Measurements from ENCODE around the gene RBM19. TPM values are rescaled to one million over a fixed set of nuclear protein-coding genes. Genes with fewer than 3 reads are reported as not detected.

Gene RBM19
- total RNA-seq, 4 donors from 2014 or later, result 19.3 to 45.5 (median 31.5) TPM

DNA sequence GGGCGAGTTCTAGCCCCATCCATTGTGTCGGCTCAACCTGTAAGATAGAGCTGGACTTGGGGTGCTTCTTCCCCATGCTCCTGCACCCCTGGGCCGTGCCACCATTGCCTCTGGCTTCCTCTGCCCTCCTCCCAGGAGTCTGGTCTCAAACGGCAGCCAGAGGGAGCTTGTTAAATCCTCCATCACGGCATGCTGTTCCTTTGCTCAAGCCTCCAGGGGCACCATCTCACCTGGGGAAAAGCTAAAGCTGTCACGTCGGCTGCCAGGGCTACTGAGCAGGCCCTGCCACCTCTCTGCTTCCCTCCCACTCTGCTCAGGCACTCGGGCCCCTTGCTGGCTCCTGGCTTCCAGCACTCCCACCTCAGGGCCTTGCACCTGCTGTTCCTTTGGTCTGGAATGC, 140.4 kb downstream of the RBM19 start:
- intact Hi-C loops (cut with DNase I; ENCODE audit: low total_unique reads), result no loop called here
- Histone ChIP-seq H3K36me3 (no peaks in the 10 kb centered on the region), H3K9me3 (no peaks in the 10 kb centered on the region), H3K27ac (no peak overlapping the region), H3K4me1 (no peaks in the 10 kb centered on the region), H3K4me3 (no peak overlapping the region), H3K27me3 (no peaks in the 10 kb centered on the region)
- DNase-seq, result no peak
- no peak for TF ChIP-seq POLR2A (IDR thresholded peaks at IDR 0.05)
- TF ChIP-seq, protein P1, sequence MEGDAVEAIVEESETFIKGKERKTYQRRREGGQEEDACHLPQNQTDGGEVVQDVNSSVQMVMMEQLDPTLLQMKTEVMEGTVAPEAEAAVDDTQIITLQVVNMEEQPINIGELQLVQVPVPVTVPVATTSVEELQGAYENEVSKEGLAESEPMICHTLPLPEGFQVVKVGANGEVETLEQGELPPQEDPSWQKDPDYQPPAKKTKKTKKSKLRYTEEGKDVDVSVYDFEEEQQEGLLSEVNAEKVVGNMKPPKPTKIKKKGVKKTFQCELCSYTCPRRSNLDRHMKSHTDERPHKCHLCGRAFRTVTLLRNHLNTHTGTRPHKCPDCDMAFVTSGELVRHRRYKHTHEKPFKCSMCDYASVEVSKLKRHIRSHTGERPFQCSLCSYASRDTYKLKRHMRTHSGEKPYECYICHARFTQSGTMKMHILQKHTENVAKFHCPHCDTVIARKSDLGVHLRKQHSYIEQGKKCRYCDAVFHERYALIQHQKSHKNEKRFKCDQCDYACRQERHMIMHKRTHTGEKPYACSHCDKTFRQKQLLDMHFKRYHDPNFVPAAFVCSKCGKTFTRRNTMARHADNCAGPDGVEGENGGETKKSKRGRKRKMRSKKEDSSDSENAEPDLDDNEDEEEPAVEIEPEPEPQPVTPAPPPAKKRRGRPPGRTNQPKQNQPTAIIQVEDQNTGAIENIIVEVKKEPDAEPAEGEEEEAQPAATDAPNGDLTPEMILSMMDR (IDR thresholded peaks at IDR 0.05), result no peak

DNA sequence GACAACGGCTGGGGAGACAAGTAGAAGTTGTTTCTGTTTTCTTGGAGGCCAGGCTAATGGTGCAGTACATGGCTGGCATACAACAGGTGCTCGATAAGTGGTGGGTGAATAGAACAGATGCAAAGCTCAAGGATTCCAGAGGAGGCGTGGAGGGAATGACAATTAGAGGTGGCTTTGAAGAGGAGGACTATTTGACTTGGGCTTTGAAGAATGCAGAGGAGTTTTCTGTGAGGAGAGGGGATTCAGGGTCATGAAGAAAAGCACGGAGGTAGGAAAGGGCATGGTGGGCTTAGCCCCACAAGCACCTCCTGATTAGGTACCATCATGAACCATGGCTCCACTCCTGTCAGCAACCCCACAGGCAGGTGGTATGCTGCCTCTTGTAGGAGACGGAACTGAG, 142.3 kb downstream of the RBM19 start:
- no peak overlapping the region for H3K27ac ChIP-seq
- no peaks in the 10 kb centered on the region for H3K9me3 ChIP-seq
- no peaks in the 10 kb centered on the region for H3K4me1 ChIP-seq
- no peak for TF ChIP-seq POLR2A (IDR thresholded peaks at IDR 0.05)
- intact Hi-C loops (cut with DNase I; ENCODE audit: low total_unique reads), result no loop called here
- no peak overlapping the region for H3K4me3 ChIP-seq
- no peaks in the 10 kb centered on the region for H3K36me3 ChIP-seq
- no peak for DNase-seq
- no peaks in the 10 kb centered on the region for H3K27me3 ChIP-seq

DNA sequence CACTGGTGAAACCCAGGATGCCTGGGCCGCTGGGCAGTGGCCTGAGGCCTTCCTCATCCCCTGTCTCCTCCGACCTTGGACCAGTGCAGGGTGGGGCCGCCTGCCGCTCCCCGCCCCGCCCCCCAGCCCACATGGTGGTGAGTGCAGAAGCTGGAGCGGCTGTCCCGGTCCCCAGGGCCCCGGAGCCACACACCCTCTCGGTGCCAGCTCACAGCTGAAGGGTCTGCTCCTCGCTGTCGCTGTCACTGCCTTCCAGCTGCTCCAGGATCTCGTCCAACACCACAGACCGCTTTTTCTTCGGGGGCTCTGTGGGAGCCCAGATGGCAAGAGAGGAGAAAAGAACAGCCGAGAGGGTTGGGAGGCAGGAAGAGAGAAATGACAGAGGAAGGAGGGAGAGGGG, 143.1 kb downstream of the RBM19 start:
- intact Hi-C loops (cut with DNase I; ENCODE audit: low total_unique reads), result no loop called here
- Histone ChIP-seq H3K9me3 (no peaks in the 10 kb centered on the region), H3K4me1 (no peaks in the 10 kb centered on the region), H3K27ac (no peak overlapping the region), H3K4me3 (no peak overlapping the region), H3K36me3 (no peaks in the 10 kb centered on the region), H3K27me3 (no peaks in the 10 kb centered on the region)
- TF ChIP-seq, protein P1 (IDR thresholded peaks at IDR 0.05), result no peak
- TF ChIP-seq POLR2A (IDR thresholded peaks at IDR 0.05), result no peak
- DNase-seq, result no peak

DNA sequence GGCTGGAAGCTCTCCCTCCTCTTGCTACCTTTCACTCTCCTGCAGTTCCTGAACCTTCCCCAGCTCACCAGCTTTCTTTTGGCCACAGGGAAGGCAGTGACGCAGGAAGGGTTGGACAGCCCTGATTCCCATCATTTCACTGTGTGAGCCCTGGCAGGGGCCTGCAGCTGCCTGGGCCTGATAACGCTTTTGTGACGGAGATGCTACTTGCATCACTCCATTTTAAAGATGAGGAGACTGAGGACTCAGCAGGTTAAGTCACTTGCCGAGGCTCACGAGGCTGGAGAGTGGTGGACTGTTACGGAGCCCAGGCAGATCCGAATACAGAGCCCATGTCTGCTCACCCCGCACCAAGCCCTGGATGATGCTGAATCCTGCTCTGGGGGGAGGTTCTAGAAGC, 145.3 kb downstream of the RBM19 start:
- H3K36me3 ChIP-seq, result no peaks in the 10 kb centered on the region
- H3K27me3 ChIP-seq, result no peaks in the 10 kb centered on the region
- no peaks in the 10 kb centered on the region for H3K9me3 ChIP-seq
- H3K4me1 ChIP-seq, result no peaks in the 10 kb centered on the region
- H3K4me3 ChIP-seq, result no peak overlapping the region
- no peak overlapping the region for H3K27ac ChIP-seq
- DNase-seq, result no peak
- TF ChIP-seq, protein P1 (IDR thresholded peaks at IDR 0.05), result no peak
- no peak for TF ChIP-seq POLR2A (IDR thresholded peaks at IDR 0.05)
- intact Hi-C loops (cut with DNase I; ENCODE audit: low total_unique reads), result no loop called here

DNA sequence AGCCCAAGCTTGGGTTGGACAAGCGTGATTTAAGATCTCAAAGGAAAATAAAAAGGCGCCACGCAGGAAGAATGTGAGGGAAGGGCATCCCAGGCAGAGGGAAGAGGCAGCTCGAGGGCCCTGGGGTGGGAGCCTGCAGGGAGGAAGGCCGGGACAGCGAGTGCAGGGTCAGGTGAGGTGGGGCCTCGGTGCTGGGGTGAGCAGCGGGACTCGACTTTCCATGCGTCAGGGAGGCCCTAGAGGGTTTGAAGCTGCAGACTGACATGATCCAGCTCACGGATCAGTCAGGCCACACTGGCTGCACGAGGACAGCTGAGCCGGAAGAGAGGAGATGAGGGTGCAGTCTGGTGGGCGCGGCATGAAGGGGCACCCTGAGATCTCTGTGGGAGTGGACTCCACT, 145.8 kb downstream of the RBM19 start:
- Histone ChIP-seq H3K4me1 (no peaks in the 10 kb centered on the region), H3K9me3 (no peaks in the 10 kb centered on the region), H3K36me3 (no peaks in the 10 kb centered on the region), H3K27me3 (no peaks in the 10 kb centered on the region), H3K27ac (no peak overlapping the region), H3K4me3 (no peak overlapping the region)
- intact Hi-C loops (cut with DNase I; ENCODE audit: low total_unique reads), result no loop called here
- no peak for TF ChIP-seq POLR2A (IDR thresholded peaks at IDR 0.05)
- TF ChIP-seq, protein P1 (IDR thresholded peaks at IDR 0.05), result no peak
- no peak for DNase-seq

DNA sequence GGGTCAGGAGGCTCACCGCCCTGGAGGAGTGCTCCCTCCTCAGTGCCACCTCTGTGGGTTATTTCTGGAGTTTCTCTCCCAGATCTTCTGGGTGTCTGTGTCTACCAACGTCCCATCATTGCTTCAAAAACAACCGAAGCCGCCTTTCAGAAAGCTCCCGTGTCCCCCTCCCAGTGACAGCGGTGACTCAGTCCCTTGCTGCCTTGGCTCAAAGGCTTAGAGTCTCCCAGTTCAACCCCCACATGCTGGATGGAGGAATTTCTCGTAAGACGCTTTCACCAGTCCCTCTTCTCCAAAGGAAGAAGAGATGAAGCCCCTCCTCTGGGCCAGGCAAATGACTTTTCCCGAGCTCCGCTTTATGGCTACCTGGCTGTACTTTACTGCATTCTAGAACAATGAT, 146.6 kb downstream of the RBM19 start:
- Histone ChIP-seq H3K27me3 (no peaks in the 10 kb centered on the region), H3K27ac (no peak overlapping the region), H3K36me3 (no peaks in the 10 kb centered on the region), H3K9me3 (no peaks in the 10 kb centered on the region), H3K4me1 (no peaks in the 10 kb centered on the region), H3K4me3 (no peak overlapping the region)
- no peak for DNase-seq
- TF ChIP-seq, protein P1 (IDR thresholded peaks at IDR 0.05), result no peak
- no peak for TF ChIP-seq POLR2A (IDR thresholded peaks at IDR 0.05)
- intact Hi-C loops (cut with DNase I; ENCODE audit: low total_unique reads), result no loop called here

Measured in uterus (tissue), 4 donors.